MM.1S (cell line): ENCODE results near the gene PTGFR.
A peak's percentile ranks its signal among the peaks of the same experiment; 100 is the strongest.

Source experiments
- EZH2 ChIP-seq: fragments of 300-600 bp; sonication (generic); optimal IDR thresholded peaks from 2 replicates; pipeline ENCODE3; 2017; ENCODE audit warnings: low read depth, mild to moderate bottlenecking, antibody characterized with exemption, low read length, mixed read lengths
- TF ChIP-seq, protein P1 (sequence below): fragments of 300-600 bp; sonication (generic); IDR thresholded peaks from 2 replicates; pipeline ENCODE4 v1.5.1; 2016; ENCODE audit warnings: antibody characterized with exemption, low read length, mixed read lengths

DNA sequence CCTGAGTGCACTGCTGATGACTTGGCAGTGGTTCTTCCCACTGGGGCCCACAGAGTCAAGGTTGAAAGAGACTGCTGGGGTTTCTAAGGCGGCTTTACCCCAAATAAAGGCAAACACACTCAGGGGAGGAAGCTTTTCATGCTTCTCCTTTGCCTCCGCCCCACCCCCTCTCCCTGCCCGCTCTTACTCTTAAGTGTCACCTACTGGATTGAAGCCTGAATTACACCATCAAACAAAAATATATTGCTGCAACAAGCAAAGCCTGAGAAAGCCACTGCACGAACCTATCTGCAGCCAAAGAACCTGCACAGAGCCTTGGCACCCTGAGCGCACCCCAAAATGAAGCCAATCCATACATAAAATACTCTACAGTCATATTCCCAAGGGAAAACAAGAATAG is 63.1 kb downstream of the PTGFR start:
- no peak for TF ChIP-seq EZH2
- TF ChIP-seq, protein P1, sequence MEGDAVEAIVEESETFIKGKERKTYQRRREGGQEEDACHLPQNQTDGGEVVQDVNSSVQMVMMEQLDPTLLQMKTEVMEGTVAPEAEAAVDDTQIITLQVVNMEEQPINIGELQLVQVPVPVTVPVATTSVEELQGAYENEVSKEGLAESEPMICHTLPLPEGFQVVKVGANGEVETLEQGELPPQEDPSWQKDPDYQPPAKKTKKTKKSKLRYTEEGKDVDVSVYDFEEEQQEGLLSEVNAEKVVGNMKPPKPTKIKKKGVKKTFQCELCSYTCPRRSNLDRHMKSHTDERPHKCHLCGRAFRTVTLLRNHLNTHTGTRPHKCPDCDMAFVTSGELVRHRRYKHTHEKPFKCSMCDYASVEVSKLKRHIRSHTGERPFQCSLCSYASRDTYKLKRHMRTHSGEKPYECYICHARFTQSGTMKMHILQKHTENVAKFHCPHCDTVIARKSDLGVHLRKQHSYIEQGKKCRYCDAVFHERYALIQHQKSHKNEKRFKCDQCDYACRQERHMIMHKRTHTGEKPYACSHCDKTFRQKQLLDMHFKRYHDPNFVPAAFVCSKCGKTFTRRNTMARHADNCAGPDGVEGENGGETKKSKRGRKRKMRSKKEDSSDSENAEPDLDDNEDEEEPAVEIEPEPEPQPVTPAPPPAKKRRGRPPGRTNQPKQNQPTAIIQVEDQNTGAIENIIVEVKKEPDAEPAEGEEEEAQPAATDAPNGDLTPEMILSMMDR, result peak; percentile 27
